GM13977 (cell line): ENCODE measurements around the gene VPS13C.

ENCODE experiments used
- DNase-seq: peaks from one replicate; pipeline ENCODE4 v3.0.0; 2012; ENCODE audit warnings: low spot score
- CTCF ChIP-seq: IDR thresholded peaks from 2 replicates; pipeline ENCODE4 v1.5.1; 2012; ENCODE audit warnings: mild to moderate bottlenecking, control low read depth; ENCODE audit not compliant: insufficient read depth; ENCODE audit errors: extremely low read depth, missing control alignments
- in situ Hi-C: fragments of 300-500 bp; cut with MboI; formaldehyde crosslinking; loops from one replicate; pipeline ENCODE4 v1.12.0; 2022; ENCODE audit warnings: low sequenced_read_pairs, low pct_unique_long_range_greater_than_20kb, mixed read lengths, inconsistent platforms; ENCODE audit not compliant: unreplicated experiment

VPS13C gene

DNA sequence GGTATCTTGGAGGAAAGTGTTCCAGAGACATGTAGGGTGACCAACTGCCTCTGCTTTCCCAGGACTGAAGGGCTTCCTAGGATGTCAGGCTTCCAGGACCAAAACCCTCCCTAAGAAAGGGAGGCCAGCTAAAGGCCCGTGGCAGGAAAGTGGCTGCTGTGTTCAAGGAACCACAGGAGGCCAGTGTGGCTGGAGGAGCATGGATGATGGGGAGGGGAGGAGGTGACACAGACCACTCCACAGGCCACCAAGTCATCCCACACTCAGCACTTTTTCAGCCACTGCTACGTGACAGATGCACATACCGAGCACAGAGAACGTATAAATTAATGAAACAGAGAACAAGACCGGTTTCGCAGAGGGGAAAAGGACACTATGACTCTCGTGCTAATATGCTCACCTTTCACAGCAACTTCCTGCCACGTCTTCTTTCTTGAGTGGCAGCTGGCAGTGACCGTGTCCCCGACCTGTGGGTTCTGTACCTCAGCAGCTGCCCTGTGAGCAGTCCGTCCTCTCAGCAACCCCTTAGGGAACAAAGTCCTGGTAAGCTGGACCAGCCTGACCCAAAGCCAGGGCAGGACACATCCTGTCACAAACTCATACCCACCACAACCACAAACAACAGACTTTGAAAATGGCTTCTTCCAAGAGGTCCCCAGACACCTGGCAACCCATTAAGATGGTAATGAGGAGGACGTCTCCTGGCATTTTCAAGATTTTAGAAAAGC, 244.7 kb downstream of the VPS13C start:
- in situ Hi-C loops: no loop called here
- no peak for TF ChIP-seq CTCF
- no peak for DNase-seq

- in situ Hi-C loops: no loop called here
- no peak for DNase-seq
- TF ChIP-seq CTCF: no peak
These were observed 247.8 kb downstream of the VPS13C start for GRCh38 chr15:61812476-61812875.

- in situ Hi-C loops: no loop called here
These were observed 248.3 kb downstream of the VPS13C start for GRCh38 chr15:61811952-61812351.

DNA sequence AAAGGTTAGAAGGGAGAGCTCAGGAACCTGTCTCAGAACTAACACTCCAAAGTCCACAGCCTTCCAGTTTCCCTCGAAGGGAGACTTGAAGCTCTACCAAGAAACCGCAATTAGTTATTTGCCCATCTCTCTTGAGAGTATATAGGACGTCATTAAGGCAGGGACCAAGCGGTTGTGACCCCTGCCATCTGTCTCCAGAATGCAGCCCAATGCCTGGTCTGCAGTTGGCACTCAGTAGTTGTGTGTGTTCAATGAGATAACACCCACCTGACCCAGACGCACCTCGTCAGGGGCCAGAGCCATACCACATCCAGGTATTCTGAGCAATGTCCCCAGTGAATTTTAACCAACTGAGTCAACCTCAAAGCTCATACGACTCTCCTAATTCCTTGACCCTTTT, 251.0 kb downstream of the VPS13C start:
- DNase-seq: no peak
- no peak for TF ChIP-seq CTCF
- in situ Hi-C loops: no loop called here

More at GRCh38 chr15:61811952-61812351, 248.3 kb downstream of the VPS13C start:
- no peak for DNase-seq
- TF ChIP-seq CTCF: no peak

- in situ Hi-C loops: no loop called here
- DNase-seq: no peak
- TF ChIP-seq CTCF: no peak
These were observed 252.8 kb downstream of the VPS13C start for GRCh38 chr15:61807281-61807929.
